B cell (primary cell): Measurements from ENCODE around the gene BIRC7. TPM values are rescaled to one million over a fixed set of nuclear protein-coding genes. Genes with fewer than 3 reads are reported as not detected.

Experiments
- ATAC-seq: fragments of 200-7000 bp; cut with Tn5 transposase; one replicate; pipeline ENCODE4 v1.10.0; 2021; ENCODE audit warnings: low read depth, mild to moderate bottlenecking, moderate number of reproducible peaks, moderate library complexity
- CTCF ChIA-PET: fragments of 350-600 bp; sonication (Branson Sonifier 250); formaldehyde crosslinking; loops from one replicate; lab custom pipeline; 2021; ENCODE audit warnings: antibody characterized with exemption, inconsistent platforms; lab: Charles Lee
- POLR2A ChIA-PET: fragments of 350-600 bp; sonication (Branson Sonifier 250); formaldehyde crosslinking; loops from one replicate; lab custom pipeline; 2021; ENCODE audit warnings: antibody characterized with exemption; lab: Charles Lee
- DNase-seq: peaks from one replicate; pipeline ENCODE4 v3.0.0; 2013
- H2AFZ ChIP-seq: 2 replicates; pipeline ENCODE4 v1.6.1; 2012; ENCODE audit warnings: mild to moderate bottlenecking, low read depth, low read length; ENCODE audit not compliant: insufficient read depth, poor library complexity, severe bottlenecking
- H3K27ac ChIP-seq, 2 donors: 1 replicate in 1 of 2; 2 replicates in 1 of 2; pipeline ENCODE4 v1.5.1; 2012 to 2013; ENCODE audit warnings: low read length in 2 of 2, mild to moderate bottlenecking in 2 of 2, moderate library complexity in 1 of 2
- H3K27me3 ChIP-seq, 4 experiments: fragments of 200-600 bp in 1 of 4; sonication (generic) in 1 of 4; replicated peaks in 1 of 4; 1 replicate in 2 of 4; 2 replicates in 2 of 4; pipeline versions ENCODE4 v1.6.1 to v1.7.0; 2013 to 2016; ENCODE audit warnings: low read length in 3 of 4, mild to moderate bottlenecking in 2 of 4, mixed read lengths in 1 of 4, moderate library complexity in 1 of 4; ENCODE audit not compliant: insufficient read depth in 4 of 4, control insufficient read depth in 3 of 4; ENCODE audit errors: control extremely low read depth in 1 of 4
- H3K36me3 ChIP-seq, 2 experiments: replicated peaks in 1 of 2; 1 replicate in 1 of 2; 2 replicates in 1 of 2; pipeline versions ENCODE4 v1.6.1 to v1.7.1; 2013; ENCODE audit warnings: low read length in 1 of 2; ENCODE audit not compliant: insufficient read depth in 2 of 2, control insufficient read depth in 1 of 2; ENCODE audit errors: control extremely low read depth in 1 of 2, extremely low read depth in 1 of 2
- H3K4me1 ChIP-seq, 2 donors: fragments of 200-600 bp in 1 of 2; sonication (generic) in 1 of 2; 1 replicate in 1 of 2; 2 replicates in 1 of 2; pipeline versions ENCODE4 v1.5.1 to v1.6.1; 2013 to 2017; ENCODE audit warnings: low read length in 2 of 2; ENCODE audit not compliant: control insufficient read depth in 2 of 2, insufficient read depth in 2 of 2
- H3K4me2 ChIP-seq: replicated peaks from 2 replicates; pipeline ENCODE3; 2012; ENCODE audit warnings: mild to moderate bottlenecking, low read depth, low read length; ENCODE audit not compliant: poor library complexity, severe bottlenecking
- H3K4me3 ChIP-seq, 5 experiments: fragments of 200-600 bp in 1 of 5; sonication (generic) in 1 of 5; 1 replicate in 3 of 5; 2 replicates in 2 of 5; pipeline versions ENCODE4 v1.5.1 to v1.7.0; 2011 to 2016; ENCODE audit warnings: low read length in 4 of 5, mild to moderate bottlenecking in 4 of 5, low read depth in 2 of 5, control low read depth in 1 of 5, moderate library complexity in 1 of 5; ENCODE audit not compliant: insufficient read depth in 1 of 5; ENCODE audit errors: control extremely low read depth in 1 of 5, extremely low read depth in 1 of 5
- H3K79me2 ChIP-seq: fragments of 200-600 bp; sonication (generic); one replicate; pipeline ENCODE4 v1.6.0; 2016; ENCODE audit warnings: low read length; ENCODE audit not compliant: control insufficient read depth, insufficient read depth
- H3K9ac ChIP-seq: fragments of 200-600 bp; sonication (generic); 2 replicates; pipeline ENCODE4 v1.6.1; 2017; ENCODE audit warnings: mild to moderate bottlenecking, low read length, moderate library complexity
- H3K9me3 ChIP-seq, 3 donors: one replicate each; pipeline versions ENCODE4 v1.6.1 to v1.7.1; 2013; ENCODE audit warnings: low read length in 2 of 3; ENCODE audit not compliant: control insufficient read depth in 2 of 3, insufficient read depth in 1 of 3; ENCODE audit errors: control extremely low read depth in 1 of 3
- H4K20me1 ChIP-seq: 2 replicates; pipeline ENCODE4 v1.6.0; 2012; ENCODE audit warnings: mild to moderate bottlenecking, low read length; ENCODE audit not compliant: insufficient read depth, control insufficient read depth, poor library complexity, severe bottlenecking
- H3K27ac Mint-ChIP-seq: one replicate; pipeline ENCODE4 v1.8.0; 2021; ENCODE audit warnings: mixed read lengths
- H3K27me3 Mint-ChIP-seq: one replicate; pipeline ENCODE4 v1.8.0; 2021; ENCODE audit warnings: mixed read lengths
- H3K4me1 Mint-ChIP-seq: one replicate; pipeline ENCODE4 v1.8.0; 2021; ENCODE audit warnings: mixed read lengths
- H3K4me3 Mint-ChIP-seq: one replicate; pipeline ENCODE4 v1.8.0; 2021; ENCODE audit warnings: mixed read lengths
- H3K9me3 Mint-ChIP-seq: one replicate; pipeline ENCODE4 v1.8.0; 2022; ENCODE audit warnings: mixed read lengths; ENCODE audit not compliant: insufficient read depth
- CTCF ChIP-seq: fragments of 200-600 bp; IDR thresholded peaks from one replicate; pipeline ENCODE4 v1.8.0; 2022; ENCODE audit warnings: antibody characterized with exemption, mild to moderate bottlenecking
- EZH2 ChIP-seq: IDR thresholded peaks from 2 replicates; pipeline ENCODE4 v1.6.1; 2012; ENCODE audit warnings: borderline replicate concordance, low read depth, mild to moderate bottlenecking, moderate library complexity, low read length; ENCODE audit not compliant: insufficient read depth, poor library complexity, severe bottlenecking
- WGBS: methylation state at CpG from one replicate; pipeline ENCODE4 v1.1.5; 2013; ENCODE audit warnings: missing lambda C conversion rate; ENCODE audit not compliant: insufficient coverage; 5-methylcytosine and 5-hydroxymethylcytosine counted together
- intact Hi-C: fragments of 100-400 bp; cut with micrococcal nuclease; formaldehyde crosslinking; loops from one replicate; pipeline ENCODE4 v1.10.0; 2022
- polyA plus RNA-seq: library from polyadenylated mRNA; depleted of rRNA; stranded (reverse); fragments of >200 nt; gene quantifications from 2 replicates; pipeline ENCODE4 v1.2.3, GENCODE V29; 2012
- total RNA-seq, 2 donors: library from RNA; stranded (reverse); fragments of 120-200 nt in 1 of 2; gene quantifications; 1 replicate in 1 of 2; 2 replicates in 1 of 2; pipeline versions ENCODE4 v1.2.3 to v1.2.4, GENCODE V29; 2013 to 2022

BIRC7 gene
- total and polyA plus RNA-seq, 2 donors (not counting 1 experiment from before 2014, with no cell fraction given): 0.12 TPM; not detected in 1

- ChIA-PET POLR2A (interaction anchor here (0.6 kb wide), 1 partner anchor 309 kb away, joined by 3 read pairs; no protein-coding TSS in a partner anchor), CTCF (interaction anchor here (1.0 to 1.2 kb wide), 2 partner anchors 64 to 65 kb away, joined by 3 to 4 read pairs; no protein-coding TSS in a partner anchor)
- Histone ChIP-seq H3K79me2 (no peaks in the 10 kb centered on the region), H3K4me1 (no peaks in the 10 kb centered on the region), H3K27me3 (no peaks in the 10 kb centered on the region), H3K4me3 (no peak overlapping the region), H2AFZ (no peak overlapping the region), H3K4me2 (no peak overlapping the region), H4K20me1 (no peaks in the 10 kb centered on the region), H3K9ac (no peak overlapping the region), H3K36me3 (peaks cover 0 to 9% of the 10 kb centered on the region in 2 experiments), H3K9me3 (no peaks in the 10 kb centered on the region), H3K27ac (no peak overlapping the region)
- Mint-ChIP-seq H3K9me3 (no peaks in the 10 kb centered on the region), H3K27me3 (no peaks in the 10 kb centered on the region), H3K27ac (no peak overlapping the region), H3K4me1 (peaks cover 1% of the 10 kb centered on the region), H3K4me3 (no peak overlapping the region)
- 95% methylated on average over 53 of the region's 55 CpGs for WGBS
- intact Hi-C loops: no loop called here
- no peak for DNase-seq
- TF ChIP-seq CTCF (no peak), EZH2 (no peak)
- ATAC-seq: no peak
Measured at GRCh38 chr20:63287697-63288580, 52.2 kb downstream of the BIRC7 start.
